Adipocyte (in vitro differentiated cells): ENCODE measurements around the gene PPM1B.
"Not testable (repeated sequence)": the region's sequence is repeated elsewhere in the genome, so short reads cannot be mapped to it uniquely, and the experiment has no call there.

Source experiments
- DNase-seq: peaks from one replicate; pipeline ENCODE4 v3.0.0-alpha.2; 2015; ENCODE audit warnings: low read depth
- H3K27me3 ChIP-seq: replicated peaks from 2 replicates; pipeline ENCODE4 v1.7.0; 2013; ENCODE audit warnings: mild to moderate bottlenecking, low read length, moderate library complexity; ENCODE audit not compliant: control insufficient read depth, insufficient read depth
- H3K36me3 ChIP-seq: 2 replicates; pipeline ENCODE4 v1.7.0; 2013; ENCODE audit warnings: low read length, mild to moderate bottlenecking, moderate library complexity; ENCODE audit not compliant: control insufficient read depth, insufficient read depth, severe bottlenecking
- H3K4me1 ChIP-seq: 2 replicates; pipeline ENCODE4 v1.7.0; 2013; ENCODE audit warnings: mild to moderate bottlenecking, low read length, moderate library complexity; ENCODE audit not compliant: control insufficient read depth, insufficient read depth
- H3K4me3 ChIP-seq: 2 replicates; pipeline ENCODE4 v1.7.0; 2013; ENCODE audit warnings: mild to moderate bottlenecking, low read length, moderate library complexity
- H3K9ac ChIP-seq: 2 replicates; pipeline ENCODE4 v1.7.0; 2013; ENCODE audit warnings: mild to moderate bottlenecking, low read length, moderate library complexity
- H3K9me3 ChIP-seq: 2 replicates; pipeline ENCODE4 v1.7.0; 2013; ENCODE audit warnings: mild to moderate bottlenecking, low read length, moderate library complexity; ENCODE audit not compliant: control insufficient read depth

PPM1B gene

DNA sequence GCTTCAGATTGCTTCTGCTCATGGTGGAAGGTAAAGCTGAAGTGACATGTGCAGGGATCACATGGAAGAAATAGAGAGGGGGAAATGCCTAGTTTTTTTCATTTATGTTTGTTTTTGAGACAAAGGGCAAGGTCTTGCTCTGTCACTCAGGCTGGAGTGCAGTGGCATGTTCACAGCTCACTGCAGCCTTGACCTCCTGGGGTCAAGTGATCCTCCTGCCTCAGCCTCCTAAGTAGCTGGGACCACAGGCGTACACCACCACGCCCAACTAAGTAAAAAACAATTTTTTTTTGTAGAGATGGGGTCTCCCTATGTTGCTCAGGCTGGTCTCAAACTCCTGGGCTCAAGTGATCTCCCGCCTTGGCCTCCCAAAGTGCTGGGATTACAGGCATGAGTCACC lies 87.0 kb downstream of the PPM1B start:
- not testable (repeated sequence) for H3K27me3 ChIP-seq, H3K9ac ChIP-seq, H3K4me1 ChIP-seq, H3K9me3 ChIP-seq, DNase-seq, H3K4me3 ChIP-seq, H3K36me3 ChIP-seq

DNA sequence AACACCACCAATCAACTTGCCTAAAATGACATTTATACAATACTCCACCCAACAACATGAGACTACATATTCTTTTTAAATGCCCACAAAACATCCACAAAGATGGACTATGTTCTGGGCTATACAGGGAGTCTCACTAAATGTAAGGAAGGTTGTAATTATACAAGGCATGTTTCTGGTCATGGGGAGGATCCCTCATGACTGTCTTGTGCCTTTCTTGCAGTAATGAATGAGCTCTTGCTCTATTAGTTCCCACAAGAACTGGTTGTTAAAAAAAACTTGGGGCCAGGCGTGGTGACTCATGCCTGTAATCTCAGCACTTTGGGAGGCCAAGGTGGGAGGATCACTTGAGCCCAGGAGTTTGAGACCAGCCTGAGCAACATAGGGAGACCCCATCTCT lies 89.1 kb downstream of the PPM1B start:
- not testable (repeated sequence) for H3K9me3 ChIP-seq, H3K4me3 ChIP-seq, H3K27me3 ChIP-seq, H3K4me1 ChIP-seq, DNase-seq, H3K9ac ChIP-seq, H3K36me3 ChIP-seq

GRCh38 chr2:44267269-44267795 lies 98.7 kb downstream of the PPM1B start:
- Histone ChIP-seq H3K9me3 (no peaks in the 10 kb centered on the region), H3K36me3 (no peaks in the 10 kb centered on the region), H3K4me3 (peak overlapping the region; percentile 5), H3K9ac (no peak overlapping the region), H3K27me3 (no peaks in the 10 kb centered on the region), H3K4me1 (peaks cover 25% of the 10 kb centered on the region)
- no peak for DNase-seq

DNA sequence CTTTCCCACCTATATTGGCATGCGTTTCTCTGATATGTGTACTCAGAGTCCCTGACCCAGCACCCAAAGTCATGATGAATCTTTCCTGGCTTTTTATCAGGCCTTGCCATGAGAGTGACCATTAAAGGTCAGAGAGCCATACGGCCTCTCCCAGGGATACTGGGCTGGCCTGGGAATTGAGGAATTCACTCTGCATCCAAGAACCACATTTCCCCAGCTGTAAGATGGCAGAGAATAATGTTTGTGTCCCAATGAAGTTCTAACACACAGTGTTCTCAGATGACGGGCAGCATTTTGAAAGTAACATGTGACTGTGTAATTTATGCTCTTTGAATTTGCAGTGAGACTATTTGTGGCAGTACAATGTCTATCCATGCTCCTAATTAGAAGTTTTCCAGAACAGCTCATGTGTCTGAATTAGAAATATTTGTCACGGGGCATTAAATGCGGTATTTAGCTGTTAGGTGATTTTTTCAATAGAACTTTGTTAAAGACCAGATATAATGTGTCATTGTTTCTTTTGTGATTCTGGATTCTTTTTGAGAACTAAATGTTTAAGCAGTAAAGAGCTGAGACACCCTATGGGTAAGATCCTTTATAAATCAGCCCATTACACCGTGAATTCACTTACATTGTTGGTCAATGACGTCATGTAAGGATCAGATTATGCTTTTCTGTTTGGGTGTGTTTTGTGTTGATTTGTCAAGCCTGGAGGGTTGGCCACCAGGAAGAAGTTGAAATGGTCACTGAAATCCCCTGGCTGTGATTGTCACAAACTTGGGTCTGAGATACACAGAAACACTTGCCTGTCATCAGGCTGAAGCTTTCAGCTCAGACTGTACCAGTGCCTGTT lies 99.3 kb downstream of the PPM1B start:
- H3K4me3 ChIP-seq, result peak overlapping the region; percentile 9
- DNase-seq, result peak; percentile 69

DNA sequence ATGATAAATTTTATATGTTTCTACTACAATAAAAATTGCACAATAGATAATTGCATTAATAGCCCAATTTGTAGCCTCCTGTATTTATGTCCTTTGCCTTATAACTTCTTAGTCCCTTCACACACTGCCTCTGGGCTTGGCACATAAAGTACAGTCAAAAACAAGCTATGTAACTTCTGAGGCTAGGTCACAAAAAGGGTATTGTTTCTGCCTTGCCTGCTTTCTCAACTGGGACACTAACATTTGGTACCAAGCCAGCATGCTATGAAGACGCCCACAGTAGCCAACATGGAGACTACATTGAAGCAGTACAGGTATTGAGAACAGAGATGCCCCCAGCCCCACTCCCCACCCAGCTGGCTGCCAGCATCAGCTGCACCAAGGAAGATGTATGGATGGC lies 101.2 kb downstream of the PPM1B start:
- H3K9ac ChIP-seq, result no peak overlapping the region
- no peaks in the 10 kb centered on the region for H3K27me3 ChIP-seq
- H3K4me1 ChIP-seq, result peaks cover 25% of the 10 kb centered on the region
- H3K4me3 ChIP-seq, result no peak overlapping the region
- H3K36me3 ChIP-seq, result no peaks in the 10 kb centered on the region
- no peaks in the 10 kb centered on the region for H3K9me3 ChIP-seq
- DNase-seq, result no peak

More for the DNA sequence above, 99.3 kb downstream of the PPM1B start:
- peak overlapping the region; percentile 15 for H3K9ac ChIP-seq
- H3K4me1 ChIP-seq, result peaks cover 25% of the 10 kb centered on the region
- H3K9me3 ChIP-seq, result no peaks in the 10 kb centered on the region
- H3K27me3 ChIP-seq, result no peaks in the 10 kb centered on the region
- no peaks in the 10 kb centered on the region for H3K36me3 ChIP-seq

- Histone ChIP-seq H3K9me3 (no peaks in the 10 kb centered on the region), H3K27me3 (no peaks in the 10 kb centered on the region), H3K4me3 (no peak overlapping the region), H3K36me3 (no peaks in the 10 kb centered on the region), H3K9ac (no peak overlapping the region), H3K4me1 (peaks cover 26% of the 10 kb centered on the region)
- DNase-seq, result no peak
Observed at GRCh38 chr2:44271296-44271695, 102.6 kb downstream of the PPM1B start.

- no peak for DNase-seq
Observed at GRCh38 chr2:44273076-44273475, 104.4 kb downstream of the PPM1B start.

GRCh38 chr2:44273596-44273995 lies 104.9 kb downstream of the PPM1B start:
- no peak overlapping the region for H3K4me3 ChIP-seq
- H3K9ac ChIP-seq, result no peak overlapping the region
- DNase-seq, result peak; percentile 38
- no peaks in the 10 kb centered on the region for H3K27me3 ChIP-seq
- peaks cover 18% of the 10 kb centered on the region for H3K4me1 ChIP-seq
- no peaks in the 10 kb centered on the region for H3K36me3 ChIP-seq
- H3K9me3 ChIP-seq, result no peaks in the 10 kb centered on the region

More at GRCh38 chr2:44273076-44273475, 104.4 kb downstream of the PPM1B start:
- Histone ChIP-seq H3K4me3 (no peak overlapping the region), H3K4me1 (peaks cover 23% of the 10 kb centered on the region), H3K36me3 (no peaks in the 10 kb centered on the region), H3K9me3 (no peaks in the 10 kb centered on the region), H3K27me3 (no peaks in the 10 kb centered on the region), H3K9ac (no peak overlapping the region)

DNA sequence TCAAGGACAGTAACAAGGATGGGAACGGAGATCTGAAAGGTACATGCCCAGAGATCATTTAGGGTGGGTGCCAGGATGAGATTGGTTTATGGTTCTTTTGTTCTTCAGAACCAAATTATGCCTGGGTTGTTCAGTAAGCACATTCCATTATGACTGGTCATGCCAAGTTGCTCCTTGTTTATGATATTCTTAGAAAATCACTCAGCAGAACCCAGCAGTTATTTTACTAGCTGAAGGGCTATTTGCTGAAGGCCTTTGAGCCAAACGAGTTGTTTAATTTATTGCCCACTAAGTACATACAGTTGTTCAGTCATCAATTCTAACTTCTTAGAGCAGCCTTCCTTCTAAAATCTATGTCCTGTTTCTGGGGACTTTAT lies 107.2 kb downstream of the PPM1B start:
- Histone ChIP-seq H3K4me3 (no peak overlapping the region), H3K9ac (no peak overlapping the region), H3K9me3 (no peaks in the 10 kb centered on the region), H3K36me3 (no peaks in the 10 kb centered on the region), H3K4me1 (peaks cover 12% of the 10 kb centered on the region), H3K27me3 (no peaks in the 10 kb centered on the region)
- peak; percentile 52 for DNase-seq

DNA sequence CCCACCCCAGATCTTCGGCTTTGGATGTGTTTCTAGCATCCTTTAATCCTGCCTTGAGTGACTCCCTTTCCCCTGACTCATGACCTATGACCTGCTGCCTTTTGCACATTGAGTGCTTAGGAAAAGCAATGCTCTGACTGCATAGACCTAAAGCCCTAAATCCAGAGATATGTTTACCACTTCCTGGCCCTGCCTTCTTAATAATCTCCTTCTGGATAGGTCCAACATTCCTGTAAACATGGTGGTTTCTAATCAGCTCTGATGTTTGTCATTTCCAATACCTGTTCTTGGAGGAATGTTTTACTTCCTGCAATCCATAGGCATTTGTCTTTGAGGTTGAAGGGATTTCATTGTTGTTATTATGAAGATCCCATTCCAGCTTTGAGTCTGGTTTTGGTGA lies 108.9 kb downstream of the PPM1B start:
- Histone ChIP-seq H3K9me3 (no peaks in the 10 kb centered on the region), H3K27me3 (no peaks in the 10 kb centered on the region), H3K36me3 (no peaks in the 10 kb centered on the region), H3K9ac (no peak overlapping the region), H3K4me3 (no peak overlapping the region), H3K4me1 (peaks cover 12% of the 10 kb centered on the region)
- no peak for DNase-seq

DNA sequence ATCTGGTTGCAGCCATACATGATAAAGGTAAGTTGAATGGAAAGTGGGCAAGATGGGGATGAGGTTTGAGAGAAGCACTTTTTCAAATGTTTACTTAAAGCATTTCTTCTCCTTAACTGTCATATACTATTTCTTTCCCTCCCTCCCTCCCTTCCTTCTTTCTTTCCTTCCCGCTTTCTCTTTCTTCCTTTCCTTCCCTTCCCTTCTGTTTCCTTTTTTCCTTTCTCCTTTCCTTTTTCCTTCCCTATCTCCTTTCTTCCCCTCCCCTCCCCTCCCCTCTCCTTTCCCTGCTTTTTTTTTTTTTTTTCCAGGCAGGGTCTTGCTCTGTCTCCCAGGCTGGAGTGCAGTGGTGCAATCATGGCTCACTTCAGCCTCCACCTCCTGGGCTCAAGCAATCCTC lies 112.2 kb downstream of the PPM1B start:
- no peak for DNase-seq
- Histone ChIP-seq H3K4me3 (no peak overlapping the region), H3K9ac (no peak overlapping the region), H3K9me3 (no peaks in the 10 kb centered on the region), H3K36me3 (no peaks in the 10 kb centered on the region), H3K27me3 (no peaks in the 10 kb centered on the region), H3K4me1 (peaks cover 9% of the 10 kb centered on the region)
